ENCODE results near the gene ISG20L2. TPM values are rescaled to one million over a fixed set of nuclear protein-coding genes. Genes with fewer than 3 reads are reported as not detected.

The ISG20L2 gene
- total RNA-seq, 2 donors from 2014 or later = 15.0 to 19.8 TPM

DNA sequence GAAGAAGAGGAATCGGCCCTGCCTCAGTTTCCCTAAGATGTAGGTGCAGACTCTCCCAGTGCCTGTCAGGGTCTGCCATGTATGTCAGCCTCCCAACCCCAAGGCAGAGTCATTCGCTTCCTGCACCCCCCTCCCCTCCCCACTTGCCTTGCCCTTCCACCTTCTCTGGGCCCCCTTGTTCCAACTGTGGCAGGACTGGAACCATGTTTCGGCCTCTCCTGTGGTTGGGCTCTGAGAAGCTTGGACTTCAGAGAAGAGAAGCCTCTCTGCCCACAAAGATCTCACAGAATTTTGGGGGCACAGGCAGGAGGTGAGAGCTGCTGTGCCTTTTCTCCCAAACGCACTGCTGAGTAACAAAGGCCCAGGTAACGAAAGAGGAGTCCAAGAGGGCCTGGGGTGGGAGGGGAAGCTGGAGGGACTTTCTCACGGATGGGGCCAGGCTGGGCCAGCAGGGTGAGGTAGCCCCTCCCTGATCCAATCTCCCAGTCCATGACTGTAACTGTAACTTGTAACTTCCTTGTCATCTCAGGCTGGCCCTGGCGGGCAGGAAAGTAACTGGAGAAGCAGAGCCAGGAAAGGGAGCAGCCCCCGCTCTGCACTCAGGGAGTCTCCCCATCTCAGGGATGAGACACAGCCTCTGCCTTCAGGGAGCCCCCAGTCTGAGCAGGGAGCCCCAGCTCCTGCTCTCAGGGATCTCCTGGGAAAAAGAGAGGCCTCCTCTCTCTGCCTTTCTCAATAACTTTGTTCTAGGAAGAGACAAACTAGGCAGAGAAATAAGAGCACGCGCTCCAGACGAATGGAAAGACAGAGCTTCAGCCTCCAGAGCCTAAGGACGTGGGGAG, 34.5 kb downstream of the ISG20L2 start:
- no peak for TF ChIP-seq CTCF (IDR thresholded peaks at IDR 0.05)
- Histone ChIP-seq H3K4me3 (no peak overlapping the region), H3K27me3 (replicated peaks; ENCODE audit: insufficient read depth) (peaks cover 10% of the 10 kb centered on the region), H3K27ac (no peak overlapping the region), H3K9me3 (no peaks in the 10 kb centered on the region), H3K36me3 (no peaks in the 10 kb centered on the region), H3K4me1 (ENCODE audit: control insufficient read depth in 1 of 2, low read depth in 2 of 2) (peaks cover 0 to 4% of the 10 kb centered on the region in 2 donors)
- DNase-seq (ENCODE audit: low spot score) (no peak), ATAC-seq (ENCODE audit: insufficient number of reproducible peaks, low FRiP score, low read depth) (no peak)

- TF ChIP-seq CTCF (IDR thresholded peaks at IDR 0.05) = no peak
- peaks cover 0 to 4% of the 10 kb centered on the region in 2 donors for H3K4me1 ChIP-seq (ENCODE audit: control insufficient read depth in 1 of 2, low read depth in 2 of 2)
- no peak for ATAC-seq (ENCODE audit: insufficient number of reproducible peaks, low FRiP score, low read depth)
- no peaks in the 10 kb centered on the region for H3K9me3 ChIP-seq
- no peak overlapping the region for H3K27ac ChIP-seq
- H3K4me3 ChIP-seq = no peak overlapping the region
- H3K36me3 ChIP-seq = no peaks in the 10 kb centered on the region
- peaks cover 10% of the 10 kb centered on the region for H3K27me3 ChIP-seq (replicated peaks; ENCODE audit: insufficient read depth)
- no peak for DNase-seq (ENCODE audit: low spot score)
These were observed 35.4 kb downstream of the ISG20L2 start for GRCh38 chr1:156692925-156693847.

GRCh38 chr1:156692441-156692924, 36.1 kb downstream of the ISG20L2 start:
- TF ChIP-seq CTCF (IDR thresholded peaks at IDR 0.05) = no peak
- Histone ChIP-seq H3K9me3 (no peaks in the 10 kb centered on the region), H3K36me3 (no peaks in the 10 kb centered on the region), H3K27me3 (replicated peaks; ENCODE audit: insufficient read depth) (peaks cover 10% of the 10 kb centered on the region), H3K4me3 (no peak overlapping the region), H3K27ac (no peak overlapping the region), H3K4me1 (ENCODE audit: control insufficient read depth in 1 of 2, low read depth in 2 of 2) (peaks cover 0 to 4% of the 10 kb centered on the region in 2 donors)
- no peak for DNase-seq (ENCODE audit: low spot score)
- no peak for ATAC-seq (ENCODE audit: insufficient number of reproducible peaks, low FRiP score, low read depth)

- peaks cover 0 to 4% of the 10 kb centered on the region in 2 donors for H3K4me1 ChIP-seq (ENCODE audit: control insufficient read depth in 1 of 2, low read depth in 2 of 2)
- no peak for DNase-seq (ENCODE audit: low spot score)
- no peak for TF ChIP-seq CTCF (IDR thresholded peaks at IDR 0.05)
- H3K27me3 ChIP-seq (replicated peaks; ENCODE audit: insufficient read depth) = peaks cover 10% of the 10 kb centered on the region
- H3K4me3 ChIP-seq = no peak overlapping the region
- no peak overlapping the region for H3K27ac ChIP-seq
- ATAC-seq (ENCODE audit: insufficient number of reproducible peaks, low FRiP score, low read depth) = no peak
- H3K9me3 ChIP-seq = no peaks in the 10 kb centered on the region
- no peaks in the 10 kb centered on the region for H3K36me3 ChIP-seq
These were observed 36.7 kb downstream of the ISG20L2 start for GRCh38 chr1:156691665-156692440.

Measured in thoracic aorta (tissue), 2 donors.